ENCODE results near the gene ARMH3. TPM values are rescaled to one million over a fixed set of nuclear protein-coding genes. Genes with fewer than 3 reads are reported as not detected.

ARMH3 gene
- total RNA-seq, 1 experiment from 2014 or later: 12.8 TPM

DNA sequence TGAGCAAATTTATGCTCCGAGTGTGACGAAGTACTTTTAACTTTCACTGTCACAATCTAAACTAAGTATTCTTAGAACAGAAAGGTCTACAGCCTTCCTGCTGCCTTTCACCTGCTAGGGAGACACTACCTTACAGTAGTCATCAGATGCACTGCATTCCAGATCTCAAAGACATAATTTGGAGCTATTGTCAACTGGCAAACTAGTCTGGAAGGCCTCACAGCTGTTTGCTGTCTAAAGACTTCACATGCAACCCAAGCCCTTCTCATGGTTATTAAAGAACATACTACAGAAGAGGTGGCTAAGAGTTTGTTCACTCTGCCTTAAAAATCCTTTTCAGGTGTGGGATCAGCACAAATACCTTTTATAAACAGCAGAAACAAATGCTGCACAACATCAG, 120.5 kb downstream of the ARMH3 start:
- intact Hi-C loops (cut with micrococcal nuclease; ENCODE audit: unreplicated experiment): no loop called here
- no peaks in the 10 kb centered on the region for H3K36me3 ChIP-seq (ENCODE audit: low read depth)
- no peaks in the 10 kb centered on the region for H3K9me3 ChIP-seq (ENCODE audit: insufficient read depth, low read depth)
- H3K4me1 ChIP-seq (replicated peaks; ENCODE audit: insufficient read depth): peaks cover 38% of the 10 kb centered on the region
- CTCF ChIA-PET: no interaction called here
- POLR2A ChIA-PET (ENCODE audit: unreplicated experiment): no interaction called here
- no peaks in the 10 kb centered on the region for H4K20me1 ChIP-seq (ENCODE audit: insufficient read depth)
- no peak for DNase-seq
- H3K4me2 ChIP-seq: no peak overlapping the region
- no peak overlapping the region for H2AFZ ChIP-seq
- H3K4me3 ChIP-seq: no peak overlapping the region
- no peaks in the 10 kb centered on the region for H3K9me2 ChIP-seq (ENCODE audit: insufficient read depth)
- H3K27ac ChIP-seq: no peak overlapping the region
- no peak for TF ChIP-seq EZH2 (IDR thresholded peaks at IDR 0.05; ENCODE audit: low read depth)
- TF ChIP-seq CTCF (conservative IDR thresholded peaks at IDR 0.05): no peak
- H3K79me2 ChIP-seq (ENCODE audit: low read depth): no peaks in the 10 kb centered on the region
- BruUV-seq (replicated peaks): no TSS peak
- H3F3A ChIP-seq (ENCODE audit: insufficient read depth, low read depth): peaks cover 23% of the 10 kb centered on the region
- H3K27me3 ChIP-seq (ENCODE audit: insufficient read depth, low read depth): no peaks in the 10 kb centered on the region

- intact Hi-C loops (cut with micrococcal nuclease; ENCODE audit: unreplicated experiment): no loop called here
These were observed 121.2 kb downstream of the ARMH3 start for GRCh38 chr10:101934686-101935305.

DNA sequence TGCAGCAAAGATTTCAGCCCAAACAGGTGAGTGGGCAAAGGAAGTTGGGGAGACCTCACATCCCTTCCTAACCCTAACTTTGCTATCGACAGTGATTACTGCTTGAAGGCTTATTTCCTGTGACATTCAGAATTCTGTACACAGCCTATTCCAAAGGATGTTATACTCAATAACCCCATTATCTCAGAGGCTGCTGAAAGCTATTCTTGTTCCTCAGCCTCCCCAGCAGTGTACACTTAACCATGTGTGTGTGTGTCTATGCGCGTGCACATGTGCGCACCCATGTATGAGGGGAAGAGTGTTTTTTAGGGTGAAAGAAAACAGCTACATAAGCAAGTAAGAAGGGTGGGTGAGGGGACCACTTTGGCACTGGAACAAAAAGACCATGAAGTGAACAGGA, 122.0 kb downstream of the ARMH3 start:
- POLR2A ChIA-PET (ENCODE audit: unreplicated experiment): no interaction called here
- Histone ChIP-seq H2AFZ (no peak overlapping the region), H3K4me1 (replicated peaks; ENCODE audit: insufficient read depth) (peaks cover 23% of the 10 kb centered on the region), H3K4me3 (no peak overlapping the region), H4K20me1 (ENCODE audit: insufficient read depth) (no peaks in the 10 kb centered on the region), H3K79me2 (ENCODE audit: low read depth) (no peaks in the 10 kb centered on the region), H3K4me2 (no peak overlapping the region), H3K9me3 (ENCODE audit: insufficient read depth, low read depth) (no peaks in the 10 kb centered on the region), H3K27ac (no peak overlapping the region), H3F3A (ENCODE audit: insufficient read depth, low read depth) (peaks cover 15% of the 10 kb centered on the region), H3K27me3 (ENCODE audit: insufficient read depth, low read depth) (no peaks in the 10 kb centered on the region), H3K36me3 (ENCODE audit: low read depth) (no peaks in the 10 kb centered on the region), H3K9me2 (ENCODE audit: insufficient read depth) (no peaks in the 10 kb centered on the region)
- no TSS peak for BruUV-seq (replicated peaks)
- no peak for DNase-seq
- CTCF ChIA-PET: interaction anchor here (0.6 kb wide), 1 partner anchor 62 kb away, joined by 3 read pairs; no protein-coding TSS in a partner anchor
- no peak for TF ChIP-seq EZH2 (IDR thresholded peaks at IDR 0.05; ENCODE audit: low read depth)
- intact Hi-C loops (cut with micrococcal nuclease; ENCODE audit: unreplicated experiment): no loop called here

More at GRCh38 chr10:101934686-101935305, 121.2 kb downstream of the ARMH3 start:
- H3K4me3 ChIP-seq: no peak overlapping the region
- DNase-seq: no peak
- H3F3A ChIP-seq (ENCODE audit: insufficient read depth, low read depth): peaks cover 22% of the 10 kb centered on the region
- H3K4me2 ChIP-seq: no peak overlapping the region
- no peak for TF ChIP-seq CTCF (conservative IDR thresholded peaks at IDR 0.05)
- TF ChIP-seq EZH2 (IDR thresholded peaks at IDR 0.05; ENCODE audit: low read depth): no peak
- H3K27me3 ChIP-seq (ENCODE audit: insufficient read depth, low read depth): no peaks in the 10 kb centered on the region
- H3K9me3 ChIP-seq (ENCODE audit: insufficient read depth, low read depth): no peaks in the 10 kb centered on the region
- H3K27ac ChIP-seq: no peak overlapping the region
- H3K36me3 ChIP-seq (ENCODE audit: low read depth): no peaks in the 10 kb centered on the region
- ChIA-PET POLR2A (ENCODE audit: unreplicated experiment) (no interaction called here), CTCF (no interaction called here)
- no peak overlapping the region for H2AFZ ChIP-seq
- H3K4me1 ChIP-seq (replicated peaks; ENCODE audit: insufficient read depth): peaks cover 32% of the 10 kb centered on the region
- no peaks in the 10 kb centered on the region for H3K79me2 ChIP-seq (ENCODE audit: low read depth)
- no peaks in the 10 kb centered on the region for H4K20me1 ChIP-seq (ENCODE audit: insufficient read depth)
- BruUV-seq (replicated peaks): no TSS peak
- no peaks in the 10 kb centered on the region for H3K9me2 ChIP-seq (ENCODE audit: insufficient read depth)

DNA sequence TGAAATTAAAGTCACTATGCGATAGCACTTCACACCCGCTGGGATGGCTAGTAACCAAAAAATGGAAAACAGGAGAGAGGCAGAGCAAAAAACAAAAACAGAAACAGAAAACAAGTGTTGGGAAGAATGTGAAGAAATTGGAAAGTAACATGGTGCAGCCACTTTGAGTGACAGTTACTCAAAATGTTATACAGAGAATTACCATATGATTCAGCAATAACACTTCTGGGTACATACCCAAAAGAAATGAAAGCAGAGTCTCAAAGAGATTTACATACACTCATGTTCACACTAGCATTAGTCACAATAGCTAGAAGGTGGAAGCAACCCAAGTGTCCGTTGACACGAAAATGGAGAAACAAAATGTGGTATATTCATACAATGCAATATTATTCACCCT, 123.8 kb downstream of the ARMH3 start:
- H3K36me3 ChIP-seq (ENCODE audit: low read depth): no peaks in the 10 kb centered on the region
- H3K27me3 ChIP-seq (ENCODE audit: insufficient read depth, low read depth): no peaks in the 10 kb centered on the region
- H3K4me2 ChIP-seq: no peak overlapping the region
- no peaks in the 10 kb centered on the region for H3K9me2 ChIP-seq (ENCODE audit: insufficient read depth)
- no peaks in the 10 kb centered on the region for H4K20me1 ChIP-seq (ENCODE audit: insufficient read depth)
- CTCF ChIA-PET: no interaction called here
- peaks cover 5% of the 10 kb centered on the region; the same call in 1 of the 2 replicates for H3K4me1 ChIP-seq (replicated peaks; ENCODE audit: insufficient read depth)
- H2AFZ ChIP-seq: no peak overlapping the region
- H3F3A ChIP-seq (ENCODE audit: insufficient read depth, low read depth): no peaks in the 10 kb centered on the region
- H3K27ac ChIP-seq: no peak overlapping the region
- no peak overlapping the region for H3K4me3 ChIP-seq
- no TSS peak for BruUV-seq (replicated peaks)
- no peaks in the 10 kb centered on the region for H3K9me3 ChIP-seq (ENCODE audit: insufficient read depth, low read depth)
- H3K79me2 ChIP-seq (ENCODE audit: low read depth): no peaks in the 10 kb centered on the region
- DNase-seq: no peak
- no peak for TF ChIP-seq CTCF (conservative IDR thresholded peaks at IDR 0.05)
- no peak for TF ChIP-seq EZH2 (IDR thresholded peaks at IDR 0.05; ENCODE audit: low read depth)
- intact Hi-C loops (cut with micrococcal nuclease; ENCODE audit: unreplicated experiment): no loop called here
- POLR2A ChIA-PET (ENCODE audit: unreplicated experiment): no interaction called here

All from PC-9 (cell line).